GM19324 (cell line): ENCODE results near the gene CLDN22.
A peak's percentile ranks its signal among the peaks of the same experiment; 100 is the strongest.
"Not testable (repeated sequence)": the region's sequence is repeated elsewhere in the genome, so short reads cannot be mapped to it uniquely, and the experiment has no call there.

Experiments
- ATAC-seq: cut with Tn5 transposase; IDR thresholded peaks from one replicate; pipeline ENCODE4 v1.9.1; 2021; ENCODE audit warnings: mild to moderate bottlenecking, moderate library complexity; ENCODE audit not compliant: unreplicated experiment, low FRiP score

The CLDN22 gene

DNA sequence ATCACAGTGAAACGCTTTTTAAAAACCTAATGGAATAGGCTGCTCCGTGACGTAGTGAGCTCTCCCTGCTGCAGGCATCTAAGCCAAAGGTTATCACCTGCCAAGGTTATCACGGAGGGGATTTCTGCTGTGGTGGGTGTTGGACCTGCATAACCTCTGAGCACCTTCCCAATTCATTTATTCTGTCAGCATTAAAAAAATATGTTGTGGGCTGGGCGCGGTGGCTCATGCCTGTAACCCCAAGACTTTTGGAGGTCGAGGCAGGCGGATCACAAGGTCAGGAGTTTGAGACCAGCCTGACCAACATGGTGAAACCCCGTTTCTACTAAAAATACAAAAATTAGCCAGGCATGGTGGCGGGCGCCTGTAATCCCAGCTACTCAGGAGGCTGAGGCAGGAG, 4.0 kb upstream of the CLDN22 start:
- ATAC-seq = not testable (repeated sequence)

GRCh38 chr4:183323295-183323694, 3.2 kb upstream of the CLDN22 start:
- no peak for ATAC-seq

DNA sequence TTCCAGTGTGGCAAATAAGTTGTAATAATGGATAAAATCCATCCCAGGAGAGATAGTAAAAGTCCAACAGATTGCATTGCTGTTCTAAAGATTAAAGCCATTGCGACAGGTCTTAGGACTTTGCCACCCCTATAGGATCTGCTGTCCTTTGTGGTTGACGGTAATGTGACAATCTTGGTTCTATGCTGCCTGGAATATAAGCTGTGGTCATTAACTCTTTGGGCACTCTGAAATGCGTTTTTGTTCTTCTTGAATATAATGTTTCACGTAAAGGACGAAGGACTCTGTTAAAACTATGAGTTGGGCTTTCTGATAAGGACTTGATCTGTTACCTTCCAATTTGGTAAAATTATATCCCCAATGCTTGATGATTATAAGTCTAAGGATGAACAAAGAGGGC, 2.2 kb upstream of the CLDN22 start, which contains the start of gene CLDN24:
CLDN24 (minus strand) TSS at position 101 of the 400 bp plus-strand sequence; CDS start at position 101, 0 bp downstream.
- ATAC-seq = no peak

DNA sequence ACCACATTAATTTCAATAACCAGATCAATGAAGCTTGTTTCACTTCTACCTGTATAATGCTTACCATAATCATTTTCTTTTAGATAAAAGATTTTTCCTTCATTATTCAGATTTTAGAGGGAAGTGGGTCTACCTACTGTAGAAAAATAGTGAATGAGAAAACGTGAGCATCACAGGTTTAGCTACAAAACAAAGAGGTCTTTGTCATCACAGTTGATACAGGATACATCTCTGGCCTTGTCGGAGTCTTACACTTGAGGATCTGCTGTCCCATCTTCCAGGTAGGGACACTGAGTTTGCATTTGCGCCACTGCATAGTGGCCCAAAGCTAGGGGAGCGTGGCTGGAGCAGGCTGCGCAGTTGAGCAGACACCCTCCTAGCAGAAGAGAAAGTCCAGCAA, 1.4 kb upstream of the CLDN22 start:
- ATAC-seq = no peak

DNA sequence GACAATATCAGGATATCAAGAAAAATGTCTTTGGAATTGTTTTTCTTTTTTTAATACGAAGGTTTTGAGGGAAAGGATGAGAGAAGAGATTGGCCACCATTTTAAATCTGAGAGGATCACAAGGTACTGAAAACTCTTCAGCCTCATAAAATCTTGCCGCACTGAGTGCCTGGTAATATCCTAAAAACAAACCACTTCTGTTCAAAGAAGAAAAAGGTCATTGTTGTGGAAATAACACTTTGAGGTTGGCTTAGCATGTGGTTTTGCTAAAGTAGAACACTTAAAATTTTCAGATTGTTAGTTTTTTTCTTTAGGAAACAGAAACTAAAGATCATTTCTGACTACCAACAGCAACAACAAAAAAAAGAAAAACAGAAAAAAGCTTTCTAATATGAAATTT, 1.0 kb upstream of the CLDN22 start:
- ATAC-seq = peak; percentile 56

DNA sequence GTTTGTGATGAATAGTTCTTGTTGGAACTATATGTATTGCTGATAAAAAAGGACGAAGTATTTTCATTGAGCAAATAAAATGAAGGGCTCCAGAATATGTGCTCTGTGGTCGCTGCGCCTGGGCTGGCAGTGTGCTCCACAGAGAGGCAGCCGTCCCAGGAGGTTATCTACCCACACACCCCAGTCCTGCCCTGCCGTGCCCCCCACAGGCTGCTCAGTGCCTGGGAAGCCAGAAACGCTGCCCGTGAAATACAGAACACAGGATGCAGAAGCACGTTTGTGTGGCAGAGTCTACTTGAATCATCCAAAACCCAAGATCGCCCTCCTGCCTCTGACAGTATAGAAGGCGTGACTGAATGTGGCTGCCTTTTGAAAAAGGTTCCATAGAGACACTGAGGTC, 1.4 kb downstream of the CLDN22 start:
- no peak for ATAC-seq

GRCh38 chr4:183314806-183315205, 5.3 kb downstream of the CLDN22 start:
- ATAC-seq = no peak

GRCh38 chr4:183314336-183314735, 5.7 kb downstream of the CLDN22 start:
- no peak for ATAC-seq

DNA sequence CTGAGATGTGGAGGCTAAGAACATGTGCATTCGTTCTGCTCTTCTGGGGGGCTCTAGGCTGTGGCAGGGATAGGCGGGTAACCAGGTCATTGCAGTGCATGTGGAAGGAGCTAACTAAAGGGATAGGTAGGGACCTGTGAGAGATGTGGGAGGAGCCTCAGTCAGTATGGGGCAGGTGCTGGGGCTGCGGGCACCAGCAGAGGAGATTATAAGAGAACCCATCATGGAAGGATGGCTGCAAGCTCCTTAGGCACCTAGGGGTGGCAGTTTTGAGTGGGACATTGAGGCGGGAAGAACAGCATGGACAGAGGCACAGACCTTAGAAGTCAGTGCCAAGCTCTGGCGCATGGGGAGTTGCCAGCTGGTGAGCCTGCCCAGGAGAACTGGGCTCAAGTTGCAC, 7.2 kb downstream of the CLDN22 start:
- no peak for ATAC-seq

DNA sequence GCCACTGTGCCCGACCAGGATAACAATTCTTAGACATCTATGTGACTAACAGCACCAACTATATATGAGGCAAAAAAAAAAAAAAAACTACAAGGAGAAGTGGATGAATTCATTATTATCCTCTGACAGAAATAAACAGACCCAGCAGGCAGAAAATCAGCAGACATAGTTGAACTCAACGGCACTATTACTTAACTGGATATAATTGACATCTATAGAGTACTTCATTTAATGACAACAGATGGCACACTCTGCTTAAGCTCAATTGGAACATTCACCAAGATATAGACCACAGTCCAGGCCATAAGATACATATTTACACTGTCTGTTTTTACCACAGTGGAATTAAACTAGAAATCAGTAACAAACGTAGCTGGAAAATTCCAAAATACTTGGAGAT, 13.3 kb downstream of the CLDN22 start:
- ATAC-seq = no peak

- peak; percentile 37 for ATAC-seq
Measured at GRCh38 chr4:183304538-183304937, 15.5 kb downstream of the CLDN22 start.

DNA sequence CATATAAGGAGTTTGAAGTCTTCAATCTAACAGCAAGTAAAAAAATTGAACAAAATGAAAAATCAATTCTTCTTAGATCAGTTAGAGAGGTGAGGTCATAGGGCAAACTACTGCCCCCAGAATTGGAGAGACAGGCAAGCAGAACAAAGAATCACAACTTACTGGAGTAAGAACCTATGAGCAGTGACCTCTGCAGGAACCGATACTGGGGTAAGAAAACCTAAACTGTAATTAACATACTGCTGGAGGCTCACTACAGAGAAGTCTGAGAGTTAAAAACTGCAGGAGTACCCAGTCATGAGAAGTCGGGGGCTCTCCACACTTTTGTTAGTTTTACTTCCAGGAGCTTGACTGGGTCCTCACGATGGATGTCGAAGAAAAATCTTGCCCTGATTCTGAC, 16.0 kb downstream of the CLDN22 start:
- ATAC-seq = peak; percentile 72

DNA sequence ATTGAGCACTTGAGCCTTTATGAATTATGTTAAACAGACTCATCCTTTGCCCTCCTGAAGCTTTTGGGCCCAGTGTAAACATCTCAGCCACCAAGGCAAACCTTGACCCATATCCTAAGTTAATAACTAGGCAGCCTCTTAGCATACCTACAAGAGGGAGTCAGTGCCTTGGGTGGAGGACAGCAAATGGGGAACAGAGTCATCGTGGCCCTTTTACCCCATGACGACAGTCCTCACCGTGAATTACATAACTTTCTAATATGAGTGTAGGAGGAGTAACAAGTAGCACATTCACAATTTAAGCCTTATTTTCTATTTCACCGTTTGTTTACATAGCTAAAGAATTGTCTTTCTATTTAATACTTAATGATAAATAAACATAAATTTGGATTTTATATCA, 16.8 kb downstream of the CLDN22 start:
- no peak for ATAC-seq

- ATAC-seq = no peak
Measured at GRCh38 chr4:183300655-183301054, 19.4 kb downstream of the CLDN22 start.

GRCh38 chr4:183300070-183300469, 20.0 kb downstream of the CLDN22 start:
- ATAC-seq = no peak

- ATAC-seq = no peak
Measured at GRCh38 chr4:183299464-183299863, 20.6 kb downstream of the CLDN22 start.

DNA sequence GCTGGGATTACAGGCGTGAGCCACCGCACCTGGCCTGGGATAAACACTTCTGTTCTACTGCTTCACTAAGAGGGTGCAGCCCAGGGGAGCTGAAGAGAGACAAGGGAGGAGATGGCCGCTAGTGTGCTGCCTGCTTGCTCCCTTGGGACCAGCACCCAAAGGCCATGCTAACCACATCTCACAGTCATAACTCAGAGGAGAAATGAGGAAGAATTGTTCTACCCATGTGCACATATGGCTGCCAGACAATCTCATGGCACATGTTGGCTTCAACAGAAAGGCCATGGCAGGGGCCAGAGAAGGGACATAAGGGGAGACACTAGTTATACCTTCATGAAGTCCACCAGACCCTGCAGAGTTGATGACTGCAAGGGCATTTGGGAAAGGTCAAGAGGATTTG, 22.4 kb downstream of the CLDN22 start:
- peak; percentile 66 for ATAC-seq

GRCh38 chr4:183295711-183296110, 24.4 kb downstream of the CLDN22 start:
- ATAC-seq = no peak

- no peak for ATAC-seq
Measured at GRCh38 chr4:183291070-183291469, 29.0 kb downstream of the CLDN22 start.

GRCh38 chr4:183289688-183290087, 30.4 kb downstream of the CLDN22 start:
- ATAC-seq = no peak

DNA sequence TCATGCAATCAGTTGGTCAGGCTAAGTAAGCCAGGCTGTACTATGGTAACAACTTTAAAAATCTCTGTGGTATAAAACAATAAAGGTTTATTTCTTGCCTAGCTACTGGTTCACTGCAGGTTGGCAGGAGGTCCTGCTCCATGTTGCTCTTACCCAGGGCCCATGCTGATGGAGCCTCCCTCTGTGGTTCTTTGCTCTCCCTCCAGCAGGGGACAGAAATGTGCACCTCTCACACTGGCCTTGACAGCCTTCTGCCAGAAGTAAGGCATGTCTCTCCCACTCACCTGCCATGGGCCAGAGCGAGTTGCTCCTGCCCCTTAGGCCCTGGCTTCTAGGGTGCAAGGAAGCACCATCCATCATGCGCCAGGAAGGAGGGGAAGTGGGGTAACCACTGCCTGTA, 31.1 kb downstream of the CLDN22 start:
- ATAC-seq = no peak

DNA sequence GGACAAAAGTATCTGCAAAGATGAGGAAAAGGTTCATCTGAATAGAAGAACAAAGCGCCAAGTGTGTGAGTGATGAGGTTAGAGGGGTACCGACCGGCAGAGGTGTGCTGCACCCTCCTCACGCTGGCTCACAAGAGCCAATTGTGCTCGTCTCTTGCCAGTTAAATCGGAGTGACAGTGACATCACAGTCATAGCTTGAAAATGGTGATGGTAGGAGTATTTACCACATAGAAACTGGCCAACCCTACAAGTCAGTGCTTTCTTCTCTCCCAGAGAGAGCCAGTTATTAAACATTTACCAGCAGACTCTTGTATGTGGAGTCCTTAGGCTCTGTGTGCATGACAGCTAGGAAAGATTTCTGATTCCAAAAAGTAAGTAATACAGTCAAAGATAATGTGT, 32.4 kb downstream of the CLDN22 start:
- ATAC-seq = peak; percentile 83

GRCh38 chr4:183287309-183287659, 32.8 kb downstream of the CLDN22 start:
- ATAC-seq = peak; percentile 80
